Measurements from ENCODE around the gene SMAD3.
A peak's percentile ranks its signal among the peaks of the same experiment; 100 is the strongest.

The SMAD3 gene

DNA sequence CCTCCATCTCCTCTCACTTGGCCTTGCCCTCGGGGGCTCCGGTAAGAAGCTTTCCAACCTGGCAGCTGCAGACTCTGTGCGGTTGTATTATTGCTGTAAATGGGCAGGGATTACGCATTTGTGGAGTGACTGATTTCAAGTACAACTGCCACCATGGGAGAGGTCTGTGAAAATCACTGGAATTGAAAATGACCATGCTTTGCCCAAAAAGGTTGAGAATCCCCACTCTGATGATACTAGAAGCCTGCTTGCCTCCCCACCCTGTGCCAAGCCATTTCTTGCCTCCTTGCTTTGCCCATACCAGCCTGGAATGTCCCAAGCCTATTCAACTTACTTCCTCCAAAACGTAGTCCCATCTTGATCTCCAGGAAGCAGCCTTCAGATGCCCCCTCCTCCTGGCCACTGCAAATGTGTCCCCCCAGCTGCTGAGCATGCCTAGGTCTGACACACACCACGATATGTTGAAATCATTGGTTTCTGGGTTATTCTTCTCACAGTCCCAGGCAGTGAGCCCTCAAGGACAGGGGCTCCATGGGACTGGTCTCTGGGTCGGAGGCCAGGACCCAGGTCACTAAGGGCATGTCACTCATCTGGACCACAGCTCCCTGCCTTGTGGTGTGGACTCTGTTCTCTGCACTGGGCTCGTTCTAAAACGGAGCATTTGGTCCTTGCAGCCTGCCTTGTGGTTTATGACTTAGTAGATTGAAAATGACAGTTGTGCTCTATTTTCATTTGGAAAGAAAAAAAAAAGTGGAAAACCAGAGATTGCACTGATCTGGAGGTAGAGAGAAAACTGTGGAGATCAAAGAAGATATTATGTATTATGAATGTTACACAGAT is 42.9 kb downstream of the SMAD3 start:
- TF ChIP-seq, protein P1, sequence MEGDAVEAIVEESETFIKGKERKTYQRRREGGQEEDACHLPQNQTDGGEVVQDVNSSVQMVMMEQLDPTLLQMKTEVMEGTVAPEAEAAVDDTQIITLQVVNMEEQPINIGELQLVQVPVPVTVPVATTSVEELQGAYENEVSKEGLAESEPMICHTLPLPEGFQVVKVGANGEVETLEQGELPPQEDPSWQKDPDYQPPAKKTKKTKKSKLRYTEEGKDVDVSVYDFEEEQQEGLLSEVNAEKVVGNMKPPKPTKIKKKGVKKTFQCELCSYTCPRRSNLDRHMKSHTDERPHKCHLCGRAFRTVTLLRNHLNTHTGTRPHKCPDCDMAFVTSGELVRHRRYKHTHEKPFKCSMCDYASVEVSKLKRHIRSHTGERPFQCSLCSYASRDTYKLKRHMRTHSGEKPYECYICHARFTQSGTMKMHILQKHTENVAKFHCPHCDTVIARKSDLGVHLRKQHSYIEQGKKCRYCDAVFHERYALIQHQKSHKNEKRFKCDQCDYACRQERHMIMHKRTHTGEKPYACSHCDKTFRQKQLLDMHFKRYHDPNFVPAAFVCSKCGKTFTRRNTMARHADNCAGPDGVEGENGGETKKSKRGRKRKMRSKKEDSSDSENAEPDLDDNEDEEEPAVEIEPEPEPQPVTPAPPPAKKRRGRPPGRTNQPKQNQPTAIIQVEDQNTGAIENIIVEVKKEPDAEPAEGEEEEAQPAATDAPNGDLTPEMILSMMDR (conservative IDR thresholded peaks at IDR 0.05; ENCODE audit: low read length), result no peak
- H3K4me3 ChIP-seq (ENCODE audit: low read length), result no peak overlapping the region
- peak; percentile 69 for DNase-seq (ENCODE audit: low read depth)

- DNase-seq (ENCODE audit: low read depth), result peak; percentile 97
- no peak overlapping the region for H3K4me3 ChIP-seq (ENCODE audit: low read length)
- TF ChIP-seq, protein P1 (conservative IDR thresholded peaks at IDR 0.05; ENCODE audit: low read length), result no peak
Observed at GRCh38 chr15:67109141-67110034, 44.0 kb downstream of the SMAD3 start.

DNA sequence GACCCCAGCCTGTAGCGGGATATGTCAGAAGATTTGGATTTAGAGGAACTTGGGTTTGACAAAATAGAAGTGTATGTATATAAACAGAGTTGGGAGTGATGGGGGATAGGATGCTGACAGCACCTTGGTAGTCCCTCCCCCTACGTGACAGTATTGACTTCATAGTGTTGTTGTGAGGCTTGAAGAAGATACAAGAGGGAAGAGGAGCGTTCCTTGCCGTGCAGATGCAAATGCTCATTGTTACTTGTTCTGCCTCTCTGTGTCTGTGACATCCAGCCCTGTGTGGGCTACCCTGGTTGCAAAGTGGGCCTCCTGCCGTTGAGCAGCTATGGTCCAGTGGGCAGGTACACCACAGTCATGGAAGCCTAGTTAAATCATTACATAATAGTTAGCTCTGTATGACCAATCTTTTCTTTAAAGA is 45.0 kb downstream of the SMAD3 start:
- no peak overlapping the region for H3K4me3 ChIP-seq (ENCODE audit: low read length)
- no peak for DNase-seq (ENCODE audit: low read depth)
- TF ChIP-seq, protein P1 (conservative IDR thresholded peaks at IDR 0.05; ENCODE audit: low read length), result no peak

DNA sequence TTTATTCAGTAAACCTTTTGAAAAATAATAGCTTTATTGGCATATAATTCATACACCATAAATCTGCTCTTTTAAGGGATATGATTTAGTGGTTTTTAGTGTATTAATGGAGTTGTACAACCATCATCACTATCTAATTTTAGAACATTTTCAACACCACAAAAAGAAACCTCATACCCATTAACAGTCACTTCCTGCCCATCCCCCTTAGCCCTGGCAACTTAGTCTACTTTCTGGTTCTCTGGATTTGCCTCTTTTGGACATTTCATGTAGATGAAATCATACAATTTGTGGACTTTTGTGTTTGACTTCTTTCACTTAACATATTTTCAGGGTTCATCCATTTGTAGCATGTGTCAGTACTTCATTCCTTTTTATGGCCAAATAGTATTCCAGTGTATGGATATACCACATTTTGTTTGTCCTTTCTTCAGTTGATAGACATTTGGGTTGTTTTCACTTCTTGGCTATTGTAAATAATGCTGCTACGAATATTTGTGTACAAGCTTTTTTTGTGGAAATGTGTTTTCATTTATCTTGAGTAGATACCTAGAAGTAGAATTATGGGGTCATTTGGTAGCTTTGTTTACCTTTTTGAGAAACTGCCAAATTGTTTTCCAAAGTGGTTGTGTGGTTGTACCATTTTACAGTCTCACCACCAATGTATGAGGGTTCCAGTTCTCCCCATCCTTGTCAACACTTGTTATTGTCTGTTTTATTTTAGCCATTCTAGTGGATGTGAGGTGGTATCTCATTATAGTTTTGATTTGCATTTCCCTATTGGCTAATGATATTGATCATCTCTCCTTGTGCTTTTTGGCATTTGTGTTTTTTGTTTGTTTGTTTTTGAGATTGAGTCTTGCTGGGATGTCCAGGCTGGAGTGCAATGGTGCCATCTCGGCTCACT is 45.8 kb downstream of the SMAD3 start:
- TF ChIP-seq, protein P1 (conservative IDR thresholded peaks at IDR 0.05; ENCODE audit: low read length), result no peak
- peak; percentile 54 for DNase-seq (ENCODE audit: low read depth)

DNA sequence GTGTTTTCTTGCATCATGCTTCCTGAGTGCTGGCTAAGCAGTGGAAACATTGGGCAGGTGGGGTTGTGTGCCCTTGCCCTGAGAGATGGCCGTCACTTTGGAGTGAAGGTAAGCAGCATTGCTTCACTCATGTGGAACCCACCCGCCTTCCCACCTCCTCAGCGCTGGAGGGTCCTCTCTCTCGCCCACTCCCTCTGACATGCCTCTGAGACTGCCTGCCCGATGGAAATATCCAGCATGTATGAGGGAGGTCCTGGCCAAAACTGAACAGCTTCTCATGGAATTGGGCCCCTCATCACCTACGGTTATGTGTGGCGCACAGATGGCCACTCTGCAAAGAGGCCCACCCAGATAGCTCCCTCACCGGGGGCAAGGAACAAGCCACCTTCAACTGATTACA is 48.6 kb downstream of the SMAD3 start:
- DNase-seq (ENCODE audit: low read depth), result no peak
- TF ChIP-seq, protein P1 (conservative IDR thresholded peaks at IDR 0.05; ENCODE audit: low read length), result no peak
- H3K4me3 ChIP-seq (ENCODE audit: low read length), result no peak overlapping the region

More for the DNA sequence above, 45.8 kb downstream of the SMAD3 start:
- no peak overlapping the region for H3K4me3 ChIP-seq (ENCODE audit: low read length)

DNA sequence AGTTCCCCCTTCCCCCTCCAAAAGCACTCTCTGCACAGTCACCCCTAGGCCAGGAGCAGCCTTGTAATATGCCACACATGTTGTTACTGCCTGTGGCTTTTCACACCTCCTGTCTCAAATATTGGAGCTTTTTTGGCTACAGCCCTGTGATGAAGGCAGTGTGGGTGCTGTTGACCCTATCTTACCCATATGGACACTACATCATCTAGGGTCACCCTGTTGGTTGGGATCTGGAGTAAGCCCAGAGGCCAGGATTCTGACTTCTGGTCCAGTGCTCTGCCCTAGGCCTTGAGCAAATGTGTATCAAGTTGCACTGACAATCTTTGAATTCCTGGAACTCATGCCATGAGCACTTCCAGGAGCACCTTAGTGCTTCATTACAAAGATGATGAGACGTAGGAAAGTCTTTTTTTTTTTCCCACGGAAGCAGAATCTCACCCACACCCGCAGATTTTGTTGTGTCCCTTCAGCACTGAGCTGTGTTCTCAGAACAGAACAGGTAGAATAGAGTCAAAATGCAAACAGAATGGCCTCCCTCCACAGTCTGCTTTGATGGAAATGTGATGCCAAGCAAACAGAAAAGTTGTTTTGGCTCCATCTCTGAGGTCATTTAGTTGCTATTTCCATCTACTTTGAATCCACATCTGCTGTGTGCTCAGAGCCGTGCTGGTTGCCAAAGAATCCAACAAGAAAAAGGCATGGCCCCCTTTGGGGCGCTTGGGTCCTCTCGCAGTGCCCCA is 49.6 kb downstream of the SMAD3 start:
- TF ChIP-seq, protein P1 (conservative IDR thresholded peaks at IDR 0.05; ENCODE audit: low read length), result no peak
- no peak overlapping the region for H3K4me3 ChIP-seq (ENCODE audit: low read length)
- DNase-seq (ENCODE audit: low read depth), result peak; percentile 67
